H9 (cell line): ENCODE measurements around the gene IGF1R. TPM values are rescaled to one million over a fixed set of nuclear protein-coding genes. Genes with fewer than 3 reads are reported as not detected.

Experiments
- DNase-seq: peaks from one replicate; pipeline ENCODE4 v3.0.0-alpha.2; 2017
- H2AFZ ChIP-seq: one replicate; pipeline ENCODE4 v1.6.1; 2013; ENCODE audit warnings: mild to moderate bottlenecking, low read length, control low read depth, moderate library complexity
- H2AK5ac ChIP-seq: 2 replicates; pipeline ENCODE4 v1.6.1; 2013; ENCODE audit warnings: low read length, control low read depth, mixed read lengths; ENCODE audit not compliant: insufficient read length
- H2BK120ac ChIP-seq: one replicate; pipeline ENCODE4 v1.6.1; 2013; ENCODE audit warnings: low read depth, mild to moderate bottlenecking, low read length, control low read depth, inconsistent platforms; ENCODE audit not compliant: poor library complexity, severe bottlenecking
- H2BK12ac ChIP-seq: 2 replicates; pipeline ENCODE4 v1.6.1; 2013; ENCODE audit warnings: low read length, control low read depth, mixed read lengths, low read depth; ENCODE audit not compliant: insufficient read length
- H2BK15ac ChIP-seq: 2 replicates; pipeline ENCODE4 v1.6.1; 2013; ENCODE audit warnings: low read depth, low read length, control low read depth
- H2BK20ac ChIP-seq: one replicate; pipeline ENCODE4 v1.6.1; 2013; ENCODE audit warnings: low read depth, mild to moderate bottlenecking, low read length, control low read depth, inconsistent platforms; ENCODE audit not compliant: poor library complexity, severe bottlenecking
- H2BK5ac ChIP-seq: 2 replicates; pipeline ENCODE4 v1.6.1; 2013; ENCODE audit warnings: low read length, control low read depth, mixed read lengths; ENCODE audit not compliant: insufficient read length
- H3K14ac ChIP-seq: 2 replicates; pipeline ENCODE4 v1.6.1; 2013; ENCODE audit warnings: low read length, control low read depth; ENCODE audit not compliant: insufficient read depth
- H3K18ac ChIP-seq: 2 replicates; pipeline ENCODE4 v1.6.1; 2013; ENCODE audit warnings: low read depth, mild to moderate bottlenecking, mixed read lengths, low read length, control low read depth; ENCODE audit not compliant: insufficient read length
- H3K23ac ChIP-seq: 2 replicates; pipeline ENCODE4 v1.6.1; 2013; ENCODE audit warnings: low read length, control low read depth, mixed read lengths, low read depth; ENCODE audit not compliant: insufficient read length
- H3K23me2 ChIP-seq: 2 replicates; pipeline ENCODE4 v1.6.1; 2013; ENCODE audit warnings: low read depth, mild to moderate bottlenecking, mixed read lengths, low read length, control low read depth; ENCODE audit not compliant: insufficient read length, poor library complexity, severe bottlenecking
- H3K27ac ChIP-seq: 2 replicates; pipeline ENCODE4 v1.5.1; 2013; ENCODE audit warnings: low read length, control low read depth, mixed read lengths, low read depth; ENCODE audit not compliant: insufficient read length
- H3K27me3 ChIP-seq: 2 replicates; pipeline ENCODE4 v1.6.1; 2013; ENCODE audit warnings: low read length, control low read depth, inconsistent platforms; ENCODE audit not compliant: insufficient read depth
- H3K4ac ChIP-seq: 2 replicates; pipeline ENCODE4 v1.6.1; 2013; ENCODE audit warnings: low read depth, mild to moderate bottlenecking, control low read depth, inconsistent platforms, low read length, moderate library complexity
- H3K4me1 ChIP-seq: 2 replicates; pipeline ENCODE4 v1.6.1; 2013; ENCODE audit warnings: low read length, control low read depth, inconsistent platforms; ENCODE audit not compliant: insufficient read depth
- H3K4me2 ChIP-seq: 2 replicates; pipeline ENCODE4 v1.6.1; 2013; ENCODE audit warnings: low read length, control low read depth, mixed read lengths; ENCODE audit not compliant: insufficient read length, insufficient read depth
- H3K56ac ChIP-seq: 2 replicates; pipeline ENCODE4 v1.6.1; 2013; ENCODE audit warnings: low read depth, mild to moderate bottlenecking, mixed read lengths, low read length, control low read depth; ENCODE audit not compliant: insufficient read length
- H3K79me1 ChIP-seq: 2 replicates; pipeline ENCODE4 v1.6.1; 2013; ENCODE audit warnings: low read depth, mild to moderate bottlenecking, moderate library complexity, low read length, control low read depth, inconsistent platforms; ENCODE audit not compliant: insufficient read depth, poor library complexity, severe bottlenecking
- H3K79me2 ChIP-seq: 2 replicates; pipeline ENCODE4 v1.6.1; 2013; ENCODE audit warnings: low read length, control low read depth, inconsistent platforms; ENCODE audit not compliant: insufficient read depth
- H3K9ac ChIP-seq: 2 replicates; pipeline ENCODE4 v1.6.1; 2013; ENCODE audit warnings: low read length, control low read depth, mixed read lengths; ENCODE audit not compliant: insufficient read length; ENCODE audit errors: extremely low read depth
- H3K9me3 ChIP-seq: one replicate; pipeline ENCODE4 v1.6.1; 2013; ENCODE audit warnings: low read depth, low read length, inconsistent platforms; ENCODE audit not compliant: control insufficient read depth
- H3T11ph ChIP-seq: one replicate; pipeline ENCODE4 v1.6.1; 2013; ENCODE audit warnings: mild to moderate bottlenecking, low read length, control low read depth, inconsistent platforms
- H4K20me1 ChIP-seq: one replicate; pipeline ENCODE4 v1.6.1; 2013; ENCODE audit not compliant: control insufficient read depth, insufficient read length, insufficient read depth
- H4K5ac ChIP-seq: 2 replicates; pipeline ENCODE4 v1.6.1; 2013; ENCODE audit warnings: low read depth, mild to moderate bottlenecking, mixed read lengths, low read length, control low read depth; ENCODE audit not compliant: insufficient read length
- H4K8ac ChIP-seq: replicated peaks from 2 replicates; pipeline ENCODE4 v1.6.1; 2013; ENCODE audit warnings: low read length, control low read depth, mixed read lengths, low read depth; ENCODE audit not compliant: insufficient read length
- H4K91ac ChIP-seq: 2 replicates; pipeline ENCODE4 v1.6.1; 2013; ENCODE audit warnings: low read depth, mild to moderate bottlenecking, moderate library complexity, mixed read lengths, low read length, control low read depth; ENCODE audit not compliant: insufficient read length
- H3K27ac Mint-ChIP-seq, 3 experiments: 2 replicates in 2 of 3; 3 replicates in 1 of 3; pipeline ENCODE4 v1.8.0; 2020 to 2021; ENCODE audit warnings: mixed read lengths in 3 of 3, mild to moderate bottlenecking in 1 of 3, moderate library complexity in 1 of 3
- H3K27me3 Mint-ChIP-seq: 2 replicates; pipeline ENCODE4 v1.8.0; 2021; ENCODE audit warnings: low read depth, mild to moderate bottlenecking, moderate library complexity, mixed read lengths
- H3K36me3 Mint-ChIP-seq, 3 experiments: 2 replicates in 2 of 3; 3 replicates in 1 of 3; pipeline ENCODE4 v1.8.0; 2020 to 2021; ENCODE audit warnings: low read depth in 3 of 3, mixed read lengths in 3 of 3; ENCODE audit not compliant: insufficient read depth in 1 of 3
- H3K4me1 Mint-ChIP-seq, 2 experiments: 2 replicates each; pipeline ENCODE4 v1.8.0; 2020; ENCODE audit warnings: mixed read lengths in 2 of 2
- H3K4me3 Mint-ChIP-seq, 2 experiments: 2 replicates in 1 of 2; 3 replicates in 1 of 2; pipeline ENCODE4 v1.8.0; 2020 to 2021; ENCODE audit warnings: mild to moderate bottlenecking in 2 of 2, mixed read lengths in 2 of 2, moderate library complexity in 1 of 2
- H3K9me3 Mint-ChIP-seq, 2 experiments: 2 replicates in 1 of 2; 3 replicates in 1 of 2; pipeline ENCODE4 v1.8.0; 2020; ENCODE audit warnings: mild to moderate bottlenecking in 2 of 2, mixed read lengths in 2 of 2, moderate library complexity in 1 of 2
- CTCF ChIP-seq: fragments of 200-600 bp; sonication (generic); conservative IDR thresholded peaks from 3 replicates; pipeline ENCODE4 v1.8.0; 2021; ENCODE audit warnings: antibody characterized with exemption, mild to moderate bottlenecking
- WGBS: extraction: QIAGEN DNeasy Blood & Tissue Kit; methylation state at CpG from one replicate; pipeline ENCODE4 v1.1.7; 2013; ENCODE audit warnings: missing lambda C conversion rate, low lambda C conversion rate, mixed read lengths; ENCODE audit not compliant: insufficient read length; ENCODE audit errors: extremely low coverage; 5-methylcytosine and 5-hydroxymethylcytosine counted together
- total RNA-seq: library from RNA; stranded (reverse); gene quantifications from 2 replicates; pipeline ENCODE4 v1.2.1, GENCODE V29; 2021

Gene IGF1R
- total RNA-seq, 1 experiment from 2014 or later, result 70.0 TPM

DNA sequence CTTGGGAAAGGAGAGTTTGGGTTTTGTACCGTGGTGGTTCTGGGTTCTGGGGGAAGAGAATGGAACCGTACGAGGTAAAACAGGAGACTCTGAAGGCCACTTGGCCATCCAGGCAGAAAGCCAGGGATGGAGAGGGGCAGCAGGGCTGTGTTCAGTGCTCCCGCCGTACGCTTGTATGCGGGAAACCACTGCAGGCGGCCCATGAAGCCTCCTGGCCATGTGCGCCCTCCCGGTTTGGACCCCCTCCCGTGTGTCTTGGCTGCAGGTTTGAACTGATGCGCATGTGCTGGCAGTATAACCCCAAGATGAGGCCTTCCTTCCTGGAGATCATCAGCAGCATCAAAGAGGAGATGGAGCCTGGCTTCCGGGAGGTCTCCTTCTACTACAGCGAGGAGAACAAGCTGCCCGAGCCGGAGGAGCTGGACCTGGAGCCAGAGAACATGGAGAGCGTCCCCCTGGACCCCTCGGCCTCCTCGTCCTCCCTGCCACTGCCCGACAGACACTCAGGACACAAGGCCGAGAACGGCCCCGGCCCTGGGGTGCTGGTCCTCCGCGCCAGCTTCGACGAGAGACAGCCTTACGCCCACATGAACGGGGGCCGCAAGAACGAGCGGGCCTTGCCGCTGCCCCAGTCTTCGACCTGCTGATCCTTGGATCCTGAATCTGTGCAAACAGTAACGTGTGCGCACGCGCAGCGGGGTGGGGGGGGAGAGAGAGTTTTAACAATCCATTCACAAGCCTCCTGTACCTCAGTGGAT is 308.6 kb downstream of the IGF1R start:
- H2BK20ac ChIP-seq, result no peak overlapping the region
- H2BK120ac ChIP-seq, result no peak overlapping the region
- H3K23ac ChIP-seq, result no peak overlapping the region
- peaks cover 9% of the 10 kb centered on the region for H3K9me3 ChIP-seq
- H3K27ac ChIP-seq, result no peak overlapping the region
- H3K36me3 Mint-ChIP-seq, result peaks cover 49 to 75% (median 72%) of the 10 kb centered on the region in 3 experiments
- no peak overlapping the region for H3T11ph ChIP-seq
- H3K14ac ChIP-seq, result no peak overlapping the region
- H3K27me3 Mint-ChIP-seq, result no peaks in the 10 kb centered on the region; the same call in 1 of the 2 replicates
- H4K8ac ChIP-seq, result no peak overlapping the region
- no peaks in the 10 kb centered on the region for H3K27me3 ChIP-seq
- no peak for TF ChIP-seq CTCF
- H2AFZ ChIP-seq, result no peak overlapping the region
- H2BK15ac ChIP-seq, result no peak overlapping the region
- H2BK12ac ChIP-seq, result no peak overlapping the region
- no peak overlapping the region for H3K56ac ChIP-seq
- no peak for DNase-seq
- no peak overlapping the region; a peak in 1 of 7 replicates for H3K27ac Mint-ChIP-seq
- no peaks in the 10 kb centered on the region for H3K4me1 Mint-ChIP-seq
- no peaks in the 10 kb centered on the region for H3K4me1 ChIP-seq
- no peak overlapping the region for H2AK5ac ChIP-seq
- no peaks in the 10 kb centered on the region for H3K79me1 ChIP-seq
- H3K18ac ChIP-seq, result no peak overlapping the region
- H3K4me2 ChIP-seq, result no peak overlapping the region
- peaks cover 6 to 10% of the 10 kb centered on the region in 2 experiments for H3K9me3 Mint-ChIP-seq
- no peak overlapping the region for H3K4me3 Mint-ChIP-seq
- H3K79me2 ChIP-seq, result no peaks in the 10 kb centered on the region
- H4K20me1 ChIP-seq, result no peaks in the 10 kb centered on the region
- H3K4ac ChIP-seq, result no peak overlapping the region
- no peak overlapping the region for H4K91ac ChIP-seq
- H2BK5ac ChIP-seq, result no peak overlapping the region
- H3K9ac ChIP-seq, result no peak overlapping the region
- H4K5ac ChIP-seq, result no peak overlapping the region
- H3K23me2 ChIP-seq, result no peaks in the 10 kb centered on the region
- no CpG with 5 or more reads among the region's 39 CpGs for WGBS
